Thoracic aorta (tissue), 2 donors: ENCODE data around the gene RNASE4. TPM values are rescaled to one million over a fixed set of nuclear protein-coding genes. Genes with fewer than 3 reads are reported as not detected.
"Not testable (repeated sequence)": the region's sequence is repeated elsewhere in the genome, so short reads cannot be mapped to it uniquely, and the experiment has no call there.

Experiments
- ATAC-seq: fragments of 150-250 bp; one replicate; pipeline ENCODE4 v1.8.0; 2017; ENCODE audit warnings: low read depth; ENCODE audit not compliant: insufficient number of reproducible peaks, low FRiP score
- DNase-seq: peaks from one replicate; pipeline ENCODE4 v3.0.0-alpha.2; 2020; ENCODE audit warnings: low spot score
- H3K27ac ChIP-seq, 2 donors: fragments of 200-600 bp; sonication (generic); 1 replicate in 1 of 2; 2 replicates in 1 of 2; pipeline ENCODE4 v1.5.1; 2016; ENCODE audit warnings: mild to moderate bottlenecking in 2 of 2, moderate library complexity in 2 of 2
- H3K27me3 ChIP-seq: fragments of 200-600 bp; sonication (generic); replicated peaks from 2 replicates; pipeline ENCODE4 v1.6.0; 2016; ENCODE audit warnings: mild to moderate bottlenecking; ENCODE audit not compliant: insufficient read depth
- H3K36me3 ChIP-seq: fragments of 200-600 bp; sonication (generic); one replicate; pipeline ENCODE4 v1.5.1; 2016
- H3K4me1 ChIP-seq, 2 donors: fragments of 200-600 bp; sonication (generic); 1 replicate in 1 of 2; 2 replicates in 1 of 2; pipeline versions ENCODE4 v1.5.1 to v1.6.0; 2016; ENCODE audit warnings: low read depth in 2 of 2, mild to moderate bottlenecking in 1 of 2; ENCODE audit not compliant: control insufficient read depth in 1 of 2
- H3K4me3 ChIP-seq: fragments of 200-600 bp; sonication (generic); 2 replicates; pipeline ENCODE4 v1.5.1; 2016; ENCODE audit warnings: mild to moderate bottlenecking
- H3K9me3 ChIP-seq: fragments of 200-600 bp; sonication (generic); 2 replicates; pipeline ENCODE4 v1.5.1; 2016
- total RNA-seq, 2 donors: library from RNA; depleted of rRNA; stranded (reverse); fragments of >200 nt; gene quantifications; one replicate each; pipeline versions ENCODE4 v1.1.0 to v1.2.3, GENCODE V29; 2016
- TF ChIP-seq, protein P1 (sequence below): fragments of 200-600 bp; sonication (generic); IDR thresholded peaks from one replicate; pipeline ENCODE4 v1.5.1; 2019; ENCODE audit warnings: antibody characterized with exemption

Gene RNASE4
- total RNA-seq, 2 donors from 2014 or later, result 45.6 to 66.4 TPM

DNA sequence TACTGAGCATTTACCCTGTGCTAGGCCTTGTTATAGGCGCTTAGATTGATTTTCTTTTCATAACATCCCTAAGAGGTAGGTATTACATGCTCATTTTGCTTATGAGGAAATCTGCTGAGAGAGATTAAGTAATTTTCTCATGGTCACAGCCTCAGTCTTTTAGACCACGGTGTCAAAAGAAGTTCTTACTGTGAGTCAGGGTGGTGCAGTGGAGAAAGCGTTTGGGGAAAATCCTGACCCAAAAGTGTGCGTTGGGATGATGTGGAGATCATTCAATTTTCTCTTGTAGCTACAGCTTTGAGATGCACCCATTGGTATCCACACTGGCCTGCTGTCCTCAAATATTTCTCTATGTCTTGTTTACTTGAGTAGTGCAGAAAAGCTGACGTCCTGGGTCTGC lies 12.4 kb downstream of the RNASE4 start:
- Histone ChIP-seq H3K27ac (no peak overlapping the region), H3K4me1 (no peaks in the 10 kb centered on the region), H3K9me3 (no peaks in the 10 kb centered on the region), H3K4me3 (no peak overlapping the region), H3K27me3 (no peaks in the 10 kb centered on the region), H3K36me3 (peaks cover 6% of the 10 kb centered on the region)
- DNase-seq (no peak), ATAC-seq (no peak)
- TF ChIP-seq, protein P1, sequence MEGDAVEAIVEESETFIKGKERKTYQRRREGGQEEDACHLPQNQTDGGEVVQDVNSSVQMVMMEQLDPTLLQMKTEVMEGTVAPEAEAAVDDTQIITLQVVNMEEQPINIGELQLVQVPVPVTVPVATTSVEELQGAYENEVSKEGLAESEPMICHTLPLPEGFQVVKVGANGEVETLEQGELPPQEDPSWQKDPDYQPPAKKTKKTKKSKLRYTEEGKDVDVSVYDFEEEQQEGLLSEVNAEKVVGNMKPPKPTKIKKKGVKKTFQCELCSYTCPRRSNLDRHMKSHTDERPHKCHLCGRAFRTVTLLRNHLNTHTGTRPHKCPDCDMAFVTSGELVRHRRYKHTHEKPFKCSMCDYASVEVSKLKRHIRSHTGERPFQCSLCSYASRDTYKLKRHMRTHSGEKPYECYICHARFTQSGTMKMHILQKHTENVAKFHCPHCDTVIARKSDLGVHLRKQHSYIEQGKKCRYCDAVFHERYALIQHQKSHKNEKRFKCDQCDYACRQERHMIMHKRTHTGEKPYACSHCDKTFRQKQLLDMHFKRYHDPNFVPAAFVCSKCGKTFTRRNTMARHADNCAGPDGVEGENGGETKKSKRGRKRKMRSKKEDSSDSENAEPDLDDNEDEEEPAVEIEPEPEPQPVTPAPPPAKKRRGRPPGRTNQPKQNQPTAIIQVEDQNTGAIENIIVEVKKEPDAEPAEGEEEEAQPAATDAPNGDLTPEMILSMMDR, result no peak

DNA sequence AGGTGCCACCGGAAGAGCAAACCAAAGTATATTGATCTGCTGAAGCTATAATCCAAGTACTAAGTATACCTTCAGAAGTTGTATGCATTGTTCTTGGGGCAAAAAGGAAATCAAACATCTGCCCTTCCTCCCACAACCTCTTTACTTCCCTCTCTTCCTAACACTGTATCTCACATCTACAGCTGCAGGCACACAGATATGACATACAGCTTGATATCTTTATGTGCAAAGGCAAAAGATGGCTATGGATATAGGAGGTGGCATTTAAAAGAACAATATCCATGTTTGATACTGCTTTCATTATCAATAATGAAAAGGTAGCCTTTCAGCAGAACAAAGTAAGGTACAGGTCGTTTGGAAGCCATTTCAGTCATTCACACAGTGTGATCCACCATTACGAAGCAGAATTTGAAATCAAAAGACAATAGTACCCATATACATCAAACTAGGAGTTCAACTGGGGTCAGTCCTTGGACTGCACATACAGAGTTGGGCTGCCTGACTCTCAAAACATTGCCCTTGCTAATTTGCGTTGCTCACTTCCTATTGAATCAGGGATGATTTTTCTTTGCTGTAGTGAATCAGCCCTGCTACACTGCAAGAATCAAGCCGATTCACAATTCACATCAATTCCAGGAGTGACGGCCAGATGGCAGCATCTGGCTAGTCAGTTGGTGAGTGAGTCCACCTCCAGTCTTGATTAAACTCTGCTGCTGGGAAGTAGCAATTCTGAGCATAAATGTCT lies 13.1 kb downstream of the RNASE4 start:
- Histone ChIP-seq H3K4me3 (no peak overlapping the region), H3K9me3 (no peaks in the 10 kb centered on the region), H3K4me1 (no peaks in the 10 kb centered on the region), H3K27me3 (no peaks in the 10 kb centered on the region), H3K27ac (no peak overlapping the region), H3K36me3 (peaks cover 6% of the 10 kb centered on the region)
- ATAC-seq, result no peak
- TF ChIP-seq, protein P1, result peak; percentile 51
- no peak for DNase-seq

DNA sequence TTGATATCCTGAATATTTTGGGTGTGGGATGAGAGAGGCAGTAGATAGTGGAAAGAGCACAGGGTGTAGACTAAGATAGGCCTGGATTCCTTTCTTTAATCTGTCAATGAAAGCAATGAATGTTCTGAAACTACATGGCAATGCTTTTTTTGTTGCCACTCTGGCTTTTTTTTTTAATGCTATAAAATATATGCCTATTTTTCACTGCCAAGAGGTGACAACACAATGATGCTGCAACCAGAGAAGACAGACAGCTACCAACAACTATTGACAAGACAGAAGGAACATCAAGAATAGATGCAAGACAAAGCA lies 13.6 kb downstream of the RNASE4 start:
- H3K27me3 ChIP-seq, result no peaks in the 10 kb centered on the region

DNA sequence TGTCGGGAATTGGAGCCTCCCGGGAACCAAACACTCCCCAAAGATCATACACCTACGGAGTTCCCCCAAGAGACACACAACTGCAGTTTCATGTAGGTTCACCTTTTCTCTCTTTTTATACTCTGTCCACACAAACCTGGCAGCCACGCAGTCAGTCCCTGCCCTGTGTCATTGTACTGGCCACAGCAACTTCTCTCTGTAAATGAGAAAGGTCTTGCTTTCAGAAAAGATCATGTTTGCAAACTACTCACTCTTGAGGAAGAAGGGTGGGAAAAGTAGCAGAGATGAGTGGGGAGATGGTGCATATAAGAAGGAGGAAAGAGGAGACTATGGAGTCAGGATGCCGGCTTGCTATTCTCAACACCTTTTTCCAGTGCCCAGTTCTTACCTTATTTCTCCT lies 14.6 kb downstream of the RNASE4 start:
- DNase-seq (no peak), ATAC-seq (no peak)
- no peaks in the 10 kb centered on the region for H3K4me1 ChIP-seq
- H3K4me3 ChIP-seq, result no peak overlapping the region
- TF ChIP-seq, protein P1, result no peak
- H3K36me3 ChIP-seq, result peaks cover 6% of the 10 kb centered on the region
- H3K27me3 ChIP-seq, result no peaks in the 10 kb centered on the region
- no peaks in the 10 kb centered on the region for H3K9me3 ChIP-seq
- no peak overlapping the region for H3K27ac ChIP-seq

More for the DNA sequence above, 13.6 kb downstream of the RNASE4 start:
- H3K4me3 ChIP-seq, result no peak overlapping the region
- H3K36me3 ChIP-seq, result peaks cover 6% of the 10 kb centered on the region
- TF ChIP-seq, protein P1, result peak; percentile 6
- no peaks in the 10 kb centered on the region for H3K4me1 ChIP-seq
- ATAC-seq (no peak), DNase-seq (no peak)
- H3K27ac ChIP-seq, result no peak overlapping the region
- H3K9me3 ChIP-seq, result no peaks in the 10 kb centered on the region

DNA sequence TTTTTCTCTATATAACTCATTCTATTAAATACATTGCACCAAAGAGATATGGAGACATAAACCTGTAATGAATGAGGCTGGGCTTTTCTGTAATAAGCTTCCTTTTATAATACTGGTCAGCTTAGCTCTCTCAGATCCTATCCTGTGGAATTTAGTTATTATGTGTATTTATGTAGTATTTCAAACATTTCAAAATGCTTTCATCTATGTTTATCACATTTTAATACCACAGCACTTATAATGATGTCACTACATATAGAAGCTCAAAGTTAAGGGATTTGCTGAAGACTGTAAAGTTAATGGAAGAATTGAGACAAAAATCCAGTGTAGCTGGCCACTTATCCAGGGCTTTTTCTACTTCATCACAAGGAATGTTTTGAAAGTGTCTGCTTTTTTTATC lies 15.6 kb downstream of the RNASE4 start:
- H3K4me1 ChIP-seq, result no peaks in the 10 kb centered on the region
- H3K4me3 ChIP-seq, result no peak overlapping the region
- DNase-seq, result no peak
- H3K27ac ChIP-seq, result no peak overlapping the region
- TF ChIP-seq, protein P1, result no peak
- ATAC-seq, result no peak
- no peaks in the 10 kb centered on the region for H3K36me3 ChIP-seq
- no peaks in the 10 kb centered on the region for H3K9me3 ChIP-seq
- H3K27me3 ChIP-seq, result no peaks in the 10 kb centered on the region

DNA sequence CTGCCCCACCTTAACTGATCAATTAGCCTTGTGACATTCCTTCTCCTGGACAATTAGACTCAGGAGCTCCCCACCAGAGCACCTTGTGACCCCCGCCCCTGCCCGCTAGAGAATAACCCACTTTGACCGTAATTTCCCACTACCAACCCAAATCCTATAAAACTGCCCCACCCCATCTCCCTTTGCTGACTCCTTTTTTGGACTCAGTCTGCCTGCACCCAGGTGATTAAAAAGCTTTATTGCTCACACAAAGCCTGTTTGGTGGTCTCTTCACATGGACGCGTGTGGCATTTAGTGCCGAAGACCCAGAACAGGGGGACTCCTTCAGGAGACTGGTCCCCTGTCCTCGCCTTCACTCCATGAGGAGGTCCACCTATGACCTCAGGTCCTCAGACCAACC lies 16.6 kb downstream of the RNASE4 start:
- not testable (repeated sequence) for H3K9me3 ChIP-seq, H3K27me3 ChIP-seq, H3K4me3 ChIP-seq, H3K27ac ChIP-seq, ATAC-seq, H3K36me3 ChIP-seq, H3K4me1 ChIP-seq, DNase-seq
